Mesenteric fat pad (tissue), 1 donor: ENCODE measurements around the gene DYNC2H1. TPM values are rescaled to one million over a fixed set of nuclear protein-coding genes. Genes with fewer than 3 reads are reported as not detected.
A peak's percentile ranks its signal among the peaks of the same experiment; 100 is the strongest.
"Not testable (repeated sequence)": the region's sequence is repeated elsewhere in the genome, so short reads cannot be mapped to it uniquely, and the experiment has no call there.

Experiments used
- DNase-seq: peaks from one replicate; pipeline ENCODE4 v3.0.0-alpha.2; 2020; ENCODE audit warnings: low spot score
- total RNA-seq: library from RNA; stranded (reverse); fragmentation: NEBNext Ultra II Directional; extraction: Animal tissue kit (Norgen Biotek cat#: 25700); gene quantifications from one replicate; pipeline ENCODE4 v1.2.1, GENCODE V29; 2021
- donor health status: DM: yes; HTN: yes; CAD: no.

DYNC2H1 gene
- total RNA-seq, 1 donor from 2014 or later: 16.6 TPM

DNA sequence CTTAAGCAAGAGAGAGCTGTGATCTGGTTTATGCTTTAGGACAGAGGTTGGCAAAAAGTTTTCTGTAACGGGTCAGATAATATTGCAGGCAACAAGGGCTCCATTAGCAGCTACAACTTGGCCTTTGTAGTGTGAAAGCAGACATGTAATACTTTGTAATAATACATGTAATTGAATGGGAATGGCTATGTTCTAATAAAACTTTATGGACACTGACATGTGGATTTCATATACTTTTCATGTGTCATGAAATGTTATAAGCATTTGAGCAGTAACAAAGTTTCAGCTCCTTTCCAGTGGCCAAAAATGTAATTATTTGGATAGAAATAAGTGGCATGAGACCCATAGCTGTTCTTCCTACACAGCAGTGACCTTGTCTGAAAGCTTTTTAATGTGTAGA lies 3.1 kb downstream of the DYNC2H1 start:
- DNase-seq: no peak

DNA sequence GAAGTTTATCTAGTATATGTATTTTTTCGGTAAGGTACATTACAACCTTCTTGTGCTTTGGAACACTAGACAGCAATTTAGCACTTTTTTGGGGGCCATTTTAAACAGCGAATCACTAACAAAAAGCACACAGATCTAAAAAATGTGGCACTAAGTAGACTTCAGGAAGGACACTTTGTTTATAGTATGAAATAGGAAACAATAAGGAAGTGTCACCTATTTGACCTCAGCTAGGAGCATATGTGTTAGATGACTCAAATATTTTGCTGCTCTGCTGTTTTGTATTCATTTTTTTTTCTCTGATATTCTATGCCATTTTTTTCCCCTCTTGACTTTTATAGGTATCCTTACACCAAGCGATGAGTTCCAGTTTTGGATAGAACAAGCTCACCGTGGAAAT lies 5.6 kb downstream of the DYNC2H1 start:
- DNase-seq: no peak

DNA sequence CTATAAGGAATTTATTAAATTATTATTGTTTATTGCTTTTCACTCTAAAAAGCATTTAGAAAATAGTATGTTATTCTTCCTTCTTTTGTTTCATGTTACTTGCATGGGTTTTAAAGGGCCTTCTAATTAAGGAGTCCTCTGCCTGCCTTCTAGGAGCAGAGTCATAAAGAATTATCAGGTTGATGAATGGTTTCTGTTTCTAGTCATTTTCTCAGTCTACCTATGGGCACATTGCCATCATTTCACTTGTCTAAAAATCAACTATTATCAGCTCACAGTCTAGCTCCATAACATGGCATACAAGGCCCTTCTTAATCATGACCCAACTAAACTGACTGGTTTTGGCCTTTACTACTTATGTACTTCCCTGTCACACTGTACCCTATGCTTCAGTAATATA lies 16.2 kb downstream of the DYNC2H1 start:
- DNase-seq: no peak

DNA sequence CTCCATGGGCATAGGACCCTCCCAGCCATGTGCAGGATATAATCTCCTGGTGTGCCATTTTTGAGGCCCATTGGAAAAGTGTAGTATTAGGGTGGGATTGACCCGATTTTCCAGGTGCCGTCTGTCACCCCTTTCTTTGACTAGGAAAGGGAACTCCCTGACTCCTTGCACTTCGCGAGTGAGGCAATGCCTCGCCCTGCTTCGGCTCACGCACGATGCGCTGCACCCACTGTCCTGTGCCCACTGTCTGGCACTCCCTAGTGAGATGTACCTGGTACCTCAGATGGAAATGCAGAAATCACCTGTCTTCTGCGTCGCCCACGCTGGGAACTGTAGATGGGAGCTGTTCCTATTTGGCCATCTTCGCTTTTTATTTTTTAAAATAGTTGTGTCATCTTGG lies 32.8 kb downstream of the DYNC2H1 start:
- DNase-seq: not testable (repeated sequence)

DNA sequence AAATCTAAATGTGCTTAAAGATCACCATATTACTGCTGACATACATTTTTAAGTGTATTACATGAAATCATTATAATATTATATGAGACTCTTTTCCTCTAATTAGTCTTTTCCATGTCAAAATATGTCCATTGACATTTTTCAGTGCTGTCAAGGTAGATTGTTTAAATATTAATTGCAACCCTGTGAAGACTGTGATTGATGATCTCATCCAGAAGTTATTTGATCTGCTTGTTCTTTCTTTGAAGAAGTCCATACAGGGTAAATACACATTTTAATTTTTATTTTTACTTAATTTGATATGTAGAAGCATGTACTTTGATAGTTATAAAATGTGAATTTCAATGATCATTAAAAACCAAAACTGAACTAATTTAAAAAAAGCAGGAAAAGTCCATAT lies 38.4 kb downstream of the DYNC2H1 start:
- no peak for DNase-seq

DNA sequence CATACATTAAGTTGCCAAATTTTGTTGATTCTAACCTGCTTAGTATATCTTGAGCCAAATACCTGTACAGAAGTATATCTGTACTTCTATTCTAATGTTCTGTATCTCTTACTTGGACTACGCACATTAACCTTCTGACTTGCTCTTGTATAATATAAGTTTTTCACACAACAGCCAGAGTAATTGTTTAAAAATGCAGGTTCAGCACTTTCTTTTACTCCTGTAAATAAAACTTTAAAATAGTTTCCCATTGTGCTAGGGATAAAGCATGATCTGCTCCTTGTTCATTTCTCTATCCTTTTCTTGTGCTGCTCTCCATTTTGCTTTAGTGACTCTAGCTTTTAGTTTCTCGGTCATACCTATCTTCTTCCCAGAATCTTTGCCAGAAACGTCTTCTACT lies 48.3 kb downstream of the DYNC2H1 start:
- DNase-seq: no peak

DNA sequence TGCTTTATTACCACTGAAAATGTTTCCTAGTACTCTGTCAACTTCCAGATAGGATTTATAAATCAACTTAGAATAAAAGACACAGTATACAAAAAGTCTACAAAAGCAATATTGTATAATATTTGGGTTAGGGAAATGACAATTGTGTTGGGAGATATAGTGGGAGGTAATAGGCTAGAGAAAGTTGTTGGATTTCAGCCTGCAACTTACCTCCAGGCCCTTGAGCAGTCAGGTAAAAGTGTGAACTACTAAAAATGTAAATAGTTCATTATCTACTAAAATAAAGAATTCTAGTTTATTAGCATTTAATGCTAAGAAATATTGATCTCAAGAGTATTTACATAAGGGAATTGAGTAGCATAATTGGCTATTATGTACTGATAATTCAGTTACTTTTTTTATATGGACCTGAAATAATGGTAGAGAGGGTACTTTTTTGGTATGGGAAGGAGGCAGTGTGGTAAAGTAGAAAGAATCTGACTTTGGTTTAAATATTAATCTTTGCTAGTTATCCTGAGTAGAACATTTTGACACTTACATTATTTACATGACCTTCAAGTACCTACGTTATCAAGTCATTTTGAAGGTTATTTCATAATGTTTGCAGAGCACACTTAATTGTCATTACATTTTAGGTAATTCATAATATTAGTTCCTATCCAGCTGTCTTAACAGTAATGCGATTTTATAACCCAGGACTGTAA lies 55.0 kb downstream of the DYNC2H1 start:
- no peak for DNase-seq

DNA sequence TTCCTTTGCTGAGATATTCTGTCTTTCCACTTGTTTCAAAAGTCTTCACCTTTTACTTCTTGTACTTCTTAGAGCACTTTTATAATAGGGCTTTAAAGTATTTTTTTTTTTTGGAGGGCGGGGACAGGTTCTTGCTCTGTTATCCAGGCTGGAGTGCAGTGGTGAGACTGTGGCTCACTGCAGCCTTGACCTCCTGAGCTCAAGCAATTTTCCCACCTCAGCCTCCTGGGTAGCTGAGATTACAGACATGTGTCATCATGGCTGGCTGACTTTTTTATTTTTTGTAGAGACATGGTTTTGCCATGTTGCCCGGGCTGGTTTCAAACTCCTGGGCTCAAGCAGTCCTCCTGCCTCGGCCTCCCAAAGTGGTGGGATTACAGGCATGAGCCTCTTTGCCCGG lies 57.9 kb downstream of the DYNC2H1 start:
- DNase-seq: no peak

DNA sequence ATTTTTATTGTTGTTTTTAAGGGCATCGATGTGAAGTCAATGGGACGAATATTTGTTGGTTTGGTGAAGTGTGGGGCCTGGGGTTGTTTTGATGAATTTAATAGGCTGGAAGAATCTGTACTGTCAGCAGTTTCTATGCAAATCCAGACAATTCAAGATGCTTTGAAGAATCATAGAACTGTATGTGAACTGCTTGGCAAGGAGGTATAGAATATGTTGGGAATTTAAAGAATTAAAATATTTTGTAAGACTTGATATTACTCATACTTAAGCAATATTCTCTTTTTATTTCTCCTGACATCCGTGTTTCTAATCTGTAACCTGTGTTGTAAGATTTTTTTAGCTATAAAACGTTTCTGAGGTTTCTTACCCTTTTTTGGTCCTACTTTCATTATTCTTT lies 61.6 kb downstream of the DYNC2H1 start:
- DNase-seq: no peak

DNA sequence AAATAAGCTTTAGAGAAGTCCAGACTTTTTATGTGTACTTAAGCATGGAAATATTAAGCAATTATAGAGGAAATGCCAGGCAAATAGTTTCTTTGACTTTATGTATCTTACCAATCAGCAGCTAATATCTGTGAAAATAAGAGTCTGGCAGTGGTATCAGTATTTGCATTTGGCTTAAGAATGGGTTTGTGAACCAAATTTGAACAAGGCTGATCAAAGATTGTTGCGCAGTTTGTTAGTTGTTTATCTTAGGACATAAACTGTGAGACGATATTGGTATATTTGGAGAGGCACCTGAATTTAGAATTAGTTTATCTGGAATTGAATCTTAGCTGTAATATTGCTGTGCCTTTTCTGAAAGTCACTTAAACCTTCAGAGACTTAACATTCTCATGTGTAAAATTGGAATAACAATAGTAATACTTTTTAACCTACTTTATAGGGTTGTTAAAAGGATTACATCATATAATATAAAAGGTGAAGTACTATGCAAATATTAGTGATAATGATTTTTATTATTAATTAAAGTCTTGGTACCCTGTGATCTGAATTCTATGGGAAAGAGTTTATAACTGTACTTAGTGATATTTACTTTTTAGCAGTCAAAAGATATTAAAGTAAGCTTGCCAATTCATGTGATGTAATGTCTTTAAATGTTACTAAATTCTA lies 66.4 kb downstream of the DYNC2H1 start:
- no peak for DNase-seq

DNA sequence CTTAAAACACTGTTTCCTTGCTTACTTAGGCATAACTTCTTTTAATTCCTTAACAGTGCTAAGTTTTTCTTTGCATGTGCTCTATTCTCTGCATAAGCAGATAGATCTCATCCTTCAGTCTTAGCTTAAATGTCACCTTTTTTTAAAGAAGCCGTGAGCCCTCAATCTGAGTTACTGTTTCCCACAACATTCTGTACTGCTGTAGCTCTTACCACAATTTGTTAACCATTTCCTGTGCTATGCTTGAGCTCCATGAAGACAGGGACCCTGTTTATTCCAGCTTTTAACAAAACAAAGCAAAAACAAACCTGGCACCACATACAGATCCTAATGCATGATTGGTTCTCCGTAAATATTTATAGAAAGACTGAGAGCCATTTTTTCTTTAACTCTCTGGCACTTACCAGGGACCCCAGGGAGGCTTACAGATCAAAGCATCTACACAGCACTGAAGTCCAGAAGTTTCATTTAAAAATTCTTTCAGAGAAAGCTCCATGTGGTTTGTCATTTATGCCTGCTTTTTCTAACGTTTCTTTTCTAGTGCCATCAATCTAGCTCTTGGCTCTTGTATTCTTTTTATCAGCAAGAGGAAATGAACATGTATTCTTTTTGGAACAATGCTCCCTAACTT lies 74.9 kb downstream of the DYNC2H1 start:
- no peak for DNase-seq

DNA sequence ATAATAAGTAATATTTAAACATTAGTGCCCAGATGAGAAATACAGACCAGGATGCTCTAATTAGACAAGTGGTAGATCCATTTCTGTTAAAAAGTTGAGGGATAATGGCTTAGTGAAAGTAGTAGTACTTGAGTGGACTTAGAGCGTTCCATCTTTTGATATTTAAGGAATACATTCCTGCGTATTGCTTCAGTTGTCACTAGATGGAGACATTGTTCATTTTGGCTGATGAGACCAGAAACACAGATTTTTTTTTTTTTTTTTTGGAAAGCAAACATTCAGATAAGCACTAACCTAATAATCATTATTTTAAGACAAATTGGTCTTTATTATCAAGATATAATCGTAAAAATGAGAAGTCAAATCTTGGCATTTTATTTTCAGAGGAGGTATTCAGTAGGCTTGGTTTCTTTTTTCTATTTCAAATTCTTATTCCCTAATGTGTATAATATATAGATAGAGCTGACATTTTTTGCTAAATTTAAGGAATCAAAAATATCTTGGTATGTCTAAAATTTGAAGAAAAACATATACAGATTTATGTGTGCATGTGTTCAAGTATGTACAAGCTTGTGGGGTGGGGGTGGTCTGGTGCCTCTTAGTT lies 92.9 kb downstream of the DYNC2H1 start:
- no peak for DNase-seq

DNA sequence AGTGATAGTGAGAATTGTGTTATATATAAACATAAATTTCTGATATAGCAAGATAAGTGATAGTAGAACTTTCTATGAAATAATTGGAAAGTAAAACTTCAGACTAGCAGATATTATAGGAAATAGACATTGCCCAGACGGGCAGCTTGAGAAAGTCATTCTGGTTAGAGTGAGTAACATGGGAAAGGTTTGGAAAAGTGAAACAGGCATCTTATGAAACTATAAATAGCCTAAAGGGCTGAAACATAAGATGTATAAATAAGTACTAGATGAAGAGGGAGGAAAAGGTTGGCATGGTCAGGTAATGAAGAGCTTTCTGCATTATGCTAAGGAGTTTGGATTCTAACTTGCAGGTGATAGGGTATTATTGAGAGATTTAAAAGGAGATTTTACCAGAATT lies 101.3 kb downstream of the DYNC2H1 start:
- DNase-seq: no peak

DNA sequence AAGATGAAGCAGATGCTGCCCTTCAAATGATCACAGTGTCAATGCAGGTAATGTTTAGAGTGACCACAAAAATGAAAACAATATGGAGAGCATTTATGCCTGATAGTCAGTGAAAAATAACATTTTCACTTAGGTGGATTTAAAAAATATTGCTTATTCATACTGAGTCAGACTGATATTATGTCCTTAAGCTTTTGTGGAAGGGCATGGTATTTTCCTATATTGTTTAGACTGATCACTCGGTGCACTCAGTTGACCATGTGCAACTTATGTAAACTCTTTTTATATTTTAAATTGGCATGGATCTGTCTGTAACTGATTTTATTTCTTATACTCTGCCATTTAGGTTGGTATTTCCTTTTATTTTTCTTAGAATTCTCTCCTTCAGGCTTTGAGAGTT lies 106.6 kb downstream of the DYNC2H1 start:
- DNase-seq: no peak

DNA sequence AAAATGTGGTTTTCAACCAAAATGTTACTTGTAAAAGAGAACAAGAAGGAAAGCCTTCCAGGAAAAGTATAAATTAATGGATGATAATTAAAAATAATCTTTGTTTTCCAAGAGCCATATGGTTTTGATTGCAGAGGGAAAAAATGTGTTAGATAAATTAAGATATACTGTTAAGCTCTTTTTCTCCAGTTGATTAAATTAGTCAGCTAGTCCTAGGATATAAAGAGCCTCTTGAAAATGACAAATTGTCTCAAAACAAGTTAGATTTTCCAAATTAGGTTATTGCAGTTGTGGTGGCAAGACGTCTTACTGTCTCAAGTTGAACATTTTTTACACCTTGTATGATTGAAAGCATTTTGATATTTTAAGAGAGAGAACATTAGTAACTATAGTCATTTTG lies 110.9 kb downstream of the DYNC2H1 start:
- no peak for DNase-seq

DNA sequence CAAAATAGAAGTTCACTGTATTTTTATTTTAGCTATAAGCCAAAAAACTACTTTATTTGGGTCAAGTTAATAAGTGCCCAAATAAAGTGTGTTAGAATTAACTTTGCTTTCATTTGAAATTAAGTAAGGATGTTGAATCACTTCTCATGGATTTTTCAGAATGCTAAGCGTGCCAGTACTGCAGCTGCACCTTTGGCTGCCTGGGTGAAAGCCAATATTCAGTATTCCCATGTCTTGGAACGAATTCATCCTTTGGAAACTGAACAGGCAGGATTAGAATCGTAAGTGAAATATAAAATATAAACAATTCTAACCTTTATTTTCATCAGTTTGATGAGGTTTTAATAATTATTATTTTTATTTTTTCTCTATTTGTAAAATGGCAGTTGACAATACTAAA lies 113.6 kb downstream of the DYNC2H1 start:
- no peak for DNase-seq

DNA sequence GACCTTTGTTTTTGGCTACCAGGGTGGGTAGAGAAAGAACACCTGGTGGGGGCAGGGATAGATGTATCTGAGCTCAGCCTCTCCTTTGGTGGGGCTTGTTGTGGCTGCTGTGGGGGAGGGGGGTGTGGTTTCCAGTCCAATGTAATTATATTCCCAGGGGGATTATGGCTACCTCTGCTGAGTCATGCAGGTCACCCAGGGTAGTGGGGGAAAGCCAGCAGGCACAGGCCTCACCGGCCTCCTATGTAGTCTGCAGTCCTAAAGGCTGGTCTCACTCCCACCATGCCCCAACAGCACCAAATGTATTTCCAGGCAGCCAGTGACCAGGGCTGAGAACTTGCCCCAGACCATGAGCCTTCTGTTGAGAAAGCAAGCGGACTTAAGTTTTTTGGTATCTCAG lies 119.6 kb downstream of the DYNC2H1 start:
- peak; percentile 47 for DNase-seq

DNA sequence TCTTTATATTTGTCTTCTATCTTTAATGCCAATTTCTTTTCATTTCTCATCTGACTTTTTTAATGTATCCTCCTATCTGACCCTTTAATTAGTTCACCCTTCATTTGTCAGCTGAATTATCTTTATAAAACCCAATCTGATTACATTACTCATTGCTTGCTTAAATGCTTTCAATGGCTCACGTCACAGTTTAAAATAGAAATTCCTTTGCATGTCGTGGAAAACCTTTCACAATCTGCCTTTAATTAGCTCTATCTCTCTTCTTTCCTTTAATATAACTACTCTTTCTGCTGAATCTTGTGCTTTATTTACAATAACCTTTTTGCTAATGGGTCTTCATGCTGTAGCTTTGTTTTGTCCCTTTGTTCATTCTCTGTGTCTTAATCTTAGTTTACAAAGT lies 125.7 kb downstream of the DYNC2H1 start:
- DNase-seq: no peak

DNA sequence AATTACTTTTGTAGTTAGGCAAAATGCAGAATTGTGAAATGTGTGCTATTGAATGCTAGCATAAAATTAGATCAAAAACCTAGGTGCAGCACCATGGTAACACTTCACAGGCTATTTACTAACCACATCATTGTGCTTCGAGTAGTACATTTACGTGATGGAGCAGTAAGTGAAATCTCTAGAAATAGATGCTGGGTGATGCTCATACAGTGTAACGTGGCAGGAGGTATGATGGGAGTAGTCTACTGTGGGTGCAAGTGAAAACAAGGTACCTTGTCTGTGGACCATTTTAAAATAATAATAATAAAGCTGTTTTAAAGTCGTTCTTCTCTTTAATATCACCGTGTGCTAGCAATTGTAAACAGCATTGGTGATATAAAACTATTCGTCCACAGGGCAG lies 132.3 kb downstream of the DYNC2H1 start:
- DNase-seq: no peak

DNA sequence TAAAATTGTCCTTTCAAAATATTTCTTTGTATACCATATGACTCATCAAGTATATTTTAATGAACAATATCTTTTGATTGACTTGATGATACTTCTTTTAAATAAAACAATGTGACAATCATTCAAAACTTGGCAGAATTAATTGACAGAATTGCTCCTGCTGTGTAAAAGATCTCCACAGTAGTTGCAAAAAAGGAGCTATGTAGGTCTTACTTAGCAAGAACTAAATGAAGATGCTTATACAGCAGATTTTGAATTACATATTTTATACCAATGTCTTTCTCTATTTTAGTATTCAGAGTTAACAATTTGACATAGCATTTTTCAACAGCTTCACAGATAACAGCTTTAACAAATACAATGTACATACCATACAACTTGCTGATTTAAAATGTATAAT lies 144.9 kb downstream of the DYNC2H1 start:
- DNase-seq: no peak

DNA sequence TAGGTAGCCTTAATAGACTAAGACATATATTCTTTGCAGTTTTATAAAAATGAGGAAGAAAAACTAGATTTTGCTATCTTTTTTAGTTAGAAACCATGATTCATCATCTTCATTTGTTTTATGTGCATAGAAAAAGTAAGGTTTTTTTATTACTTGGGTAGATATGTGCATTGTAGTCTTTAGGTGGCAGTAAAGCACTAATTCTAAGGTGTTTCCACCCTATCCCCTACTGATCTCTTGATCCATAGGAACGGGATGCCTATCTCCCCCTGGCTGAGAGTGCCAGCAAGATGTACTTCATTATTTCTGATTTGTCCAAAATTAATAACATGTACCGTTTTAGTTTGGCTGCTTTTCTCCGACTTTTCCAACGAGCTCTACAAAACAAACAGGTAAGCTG lies 148.1 kb downstream of the DYNC2H1 start:
- no peak for DNase-seq

DNA sequence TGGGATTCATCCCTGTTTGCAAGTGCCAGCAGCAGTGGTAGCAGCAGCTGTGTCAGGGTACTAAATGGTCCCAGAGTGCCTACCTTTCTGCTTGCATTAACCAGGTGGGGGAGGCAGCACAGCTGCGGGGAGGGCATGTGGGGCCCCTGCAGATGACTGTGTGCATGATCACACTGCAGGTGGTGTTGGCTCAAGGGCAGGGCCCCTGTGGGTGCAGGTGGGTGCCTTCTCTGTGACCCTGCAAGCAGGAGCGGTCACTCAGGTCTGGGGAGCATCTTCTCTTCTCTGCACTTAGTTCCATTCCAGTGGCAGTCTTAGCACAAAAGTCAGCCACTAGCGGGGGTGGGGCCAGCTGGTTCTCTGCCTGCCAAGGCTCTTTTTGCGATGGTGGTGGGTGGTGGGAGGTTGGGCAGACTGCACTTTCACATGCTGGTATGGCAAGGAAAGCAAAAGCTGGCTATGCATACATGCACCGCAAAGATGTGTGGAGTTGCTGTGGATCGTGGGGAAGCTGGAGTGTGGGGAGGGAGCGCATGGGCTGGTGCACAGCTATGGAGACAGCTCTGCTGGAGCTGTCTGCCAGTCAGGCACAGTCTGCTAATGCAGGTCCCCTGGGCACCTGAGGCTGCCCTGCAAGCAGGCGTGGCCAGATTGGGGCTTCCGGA lies 157.1 kb downstream of the DYNC2H1 start:
- DNase-seq: no peak
